ENCODE data around the gene PREPL.

The PREPL gene
- 14.4 to 80.8 (median 43.4) reads per million in 17 experiments for total RNA-seq

DNA sequence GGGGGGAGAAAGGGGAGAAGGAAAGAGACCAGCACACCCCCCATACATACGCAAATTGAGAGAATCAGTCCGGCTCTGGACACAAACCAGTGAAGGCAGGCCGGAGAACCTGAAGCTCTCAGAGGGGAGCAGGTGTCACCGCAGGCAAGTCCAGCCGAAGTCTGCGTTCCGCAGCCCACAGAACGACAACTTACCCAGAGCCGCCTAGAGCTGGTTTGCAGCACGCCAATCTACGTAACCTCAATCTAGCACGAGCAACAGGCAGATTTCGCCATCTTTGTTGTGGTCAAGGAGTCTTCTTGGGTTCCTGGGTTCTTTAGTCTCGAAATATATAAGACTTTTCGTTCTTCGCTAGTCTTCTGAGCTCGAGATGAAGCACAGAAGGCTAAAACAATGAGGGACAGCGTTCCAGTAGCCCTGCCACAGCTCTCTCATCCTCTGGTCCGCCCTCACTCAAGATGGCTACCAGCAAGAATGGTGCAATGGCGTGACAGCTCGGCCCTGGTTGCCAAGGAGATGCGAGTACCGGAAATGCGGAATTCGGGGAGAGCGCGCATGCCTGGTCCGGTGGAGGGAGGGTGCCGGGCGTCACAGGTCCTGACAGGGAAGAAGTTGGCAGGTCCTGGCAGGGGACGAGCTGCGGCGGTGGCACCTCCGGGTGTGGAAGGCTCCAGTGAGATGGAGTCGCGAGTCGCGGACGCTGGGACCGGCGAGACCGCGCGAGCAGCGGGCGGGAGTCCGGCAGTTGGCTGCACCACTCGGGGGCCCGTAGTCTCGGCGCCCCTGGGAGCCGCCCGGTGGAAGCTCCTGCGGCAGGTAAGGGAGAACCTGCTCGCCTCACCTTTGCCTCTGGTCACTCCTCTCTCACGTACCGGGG is at the start of gene PREPL, which contains the start of gene CAMKMT:
PREPL (minus strand) TSS at position 165 of the 877 bp plus-strand sequence. CDS start 15,152 bp downstream, outside the sequence.
CAMKMT (plus strand) TSS at position 618 of the 877 bp plus-strand sequence.
- DNase-seq = peak; percentile 98 to 99 (median 98)

GRCh38 chr2:44398243-44398897 is 37.1 kb upstream of the PREPL start:
- no peak for DNase-seq

GRCh38 chr2:44397447-44398175 is 36.3 kb upstream of the PREPL start:
- DNase-seq = no peak

DNA sequence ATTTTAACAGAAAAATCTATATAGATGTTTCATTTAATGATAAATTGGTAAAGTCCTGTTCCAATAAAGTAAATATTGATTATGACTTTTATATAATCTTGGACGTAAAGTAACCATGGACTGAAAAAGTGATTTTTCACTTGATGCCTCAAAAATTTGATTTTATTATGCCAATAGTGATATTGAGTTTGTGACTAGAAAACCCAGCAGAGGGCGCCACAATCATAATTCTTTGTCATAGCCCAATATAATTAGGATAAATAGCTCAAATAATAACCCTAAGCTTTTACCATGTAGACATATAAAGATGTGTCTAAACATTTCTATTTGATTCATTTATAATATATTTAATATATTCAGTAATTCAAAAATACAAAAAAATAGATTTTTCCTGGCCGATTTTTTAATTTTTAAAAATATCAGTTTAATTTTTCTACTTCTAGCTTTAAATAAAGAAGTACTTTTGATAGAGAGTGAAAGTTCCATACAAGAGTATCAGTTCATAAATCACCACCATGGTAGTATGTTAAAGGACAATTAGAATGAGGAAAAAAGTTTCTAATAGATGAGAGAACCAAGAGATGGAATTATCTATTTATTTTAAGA is 31.1 kb upstream of the PREPL start:
- DNase-seq = peak; percentile 59 to 75 (median 68)

DNA sequence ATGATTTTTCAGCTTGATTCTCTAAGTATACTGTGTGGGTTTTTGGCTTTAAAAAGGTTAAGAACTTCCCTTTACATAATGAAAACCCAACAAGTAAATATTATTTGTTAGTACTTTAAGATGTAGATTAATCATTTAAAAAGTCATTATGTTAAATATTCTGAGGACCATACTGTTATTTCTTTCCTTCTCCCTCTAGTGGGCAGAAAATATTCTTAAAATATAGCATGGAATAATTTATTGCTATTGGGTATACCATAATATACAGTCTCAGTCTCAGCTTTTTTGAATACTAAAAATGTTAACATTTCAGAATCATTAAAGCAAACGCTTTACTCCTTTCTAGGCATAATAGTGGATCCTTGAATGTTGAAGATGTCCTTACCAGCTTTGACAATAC is 28.6 kb upstream of the PREPL start:
- peak in 1 of 4 experiments; percentile 13 for DNase-seq

GRCh38 chr2:44388877-44389276 is 27.6 kb upstream of the PREPL start:
- DNase-seq = no peak

GRCh38 chr2:44385226-44385625 is 23.9 kb upstream of the PREPL start:
- DNase-seq = peak in 2 of 4 experiments; percentile 28 to 47

DNA sequence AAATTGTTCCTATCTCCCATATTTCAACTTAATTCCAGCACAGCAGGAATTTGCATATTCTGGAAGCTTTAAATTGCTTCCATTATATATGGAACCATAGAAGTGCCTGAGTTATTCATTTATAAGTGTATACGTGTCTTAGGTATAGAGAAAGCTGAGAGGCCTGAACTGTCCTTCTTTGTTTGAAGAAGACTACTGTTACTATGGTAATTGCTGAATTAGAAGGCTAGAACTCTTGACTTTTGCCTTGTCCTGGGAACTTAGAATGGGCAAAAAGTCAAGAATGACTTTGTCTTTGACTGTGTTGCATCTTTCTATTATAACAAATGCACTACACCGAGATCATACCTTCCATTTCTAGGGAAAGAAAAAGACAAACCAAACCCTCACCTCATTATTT is 16.2 kb upstream of the PREPL start:
- DNase-seq = no peak

DNA sequence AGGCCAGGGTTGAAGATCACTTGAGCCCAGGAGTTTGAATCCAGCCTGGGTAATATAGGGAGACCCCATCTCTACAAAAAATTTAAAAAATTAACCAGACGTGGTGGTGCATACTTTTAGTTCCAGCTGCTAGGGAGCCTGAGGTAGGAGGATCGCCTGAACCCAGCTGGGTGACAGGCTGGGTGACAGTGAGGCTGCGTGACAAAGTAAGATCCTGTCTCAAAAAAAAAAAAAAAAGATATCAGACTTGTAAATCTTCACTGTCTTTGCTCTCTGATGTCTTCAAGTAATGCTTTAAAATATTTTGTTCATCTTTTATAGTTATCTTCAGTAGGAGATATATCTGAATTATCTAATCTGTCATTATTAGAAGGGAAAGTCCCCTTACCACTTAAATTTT is 11.0 kb upstream of the PREPL start:
- DNase-seq = no peak

DNA sequence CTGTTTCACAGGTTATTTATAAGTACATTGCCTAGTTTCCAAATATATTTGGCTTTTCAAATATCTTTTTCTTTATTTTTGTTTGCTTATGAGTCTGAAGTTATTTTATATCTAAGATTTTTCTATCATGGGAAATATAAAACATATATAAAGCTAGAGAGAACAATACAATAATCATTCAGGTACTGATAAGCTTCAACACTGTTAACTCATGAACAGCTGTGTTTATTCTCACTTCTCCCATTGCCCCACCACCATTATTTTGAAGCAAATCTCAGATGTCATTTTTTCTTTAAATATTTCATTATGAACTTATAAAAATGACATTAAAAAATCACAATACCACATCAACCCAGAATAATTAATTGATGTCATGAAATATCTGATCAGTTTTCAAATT is 10.2 kb upstream of the PREPL start:
- no peak for DNase-seq

- no peak for DNase-seq
These were observed 8.1 kb upstream of the PREPL start for GRCh38 chr2:44369392-44369791.

GRCh38 chr2:44367591-44367990 is 6.3 kb upstream of the PREPL start:
- DNase-seq = no peak

DNA sequence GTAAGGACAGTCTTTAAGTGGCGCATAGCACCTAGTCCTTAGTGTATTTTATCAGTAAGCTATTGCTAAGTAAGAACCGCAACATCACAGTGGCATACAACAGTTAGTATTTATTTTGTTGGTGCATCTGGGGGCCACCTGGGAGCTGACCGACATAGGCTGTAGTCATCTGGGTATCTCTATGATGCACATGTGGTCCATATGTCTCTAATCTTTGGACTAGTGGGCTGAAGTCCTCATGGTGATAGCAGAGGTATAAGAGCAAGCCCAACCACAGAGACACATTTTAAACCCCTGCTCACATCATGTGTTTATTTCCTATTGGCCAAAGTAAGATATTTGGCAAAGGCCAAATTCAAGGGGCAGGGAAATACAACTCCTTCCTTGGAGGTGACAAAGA is 3.3 kb upstream of the PREPL start:
- DNase-seq = no peak

DNA sequence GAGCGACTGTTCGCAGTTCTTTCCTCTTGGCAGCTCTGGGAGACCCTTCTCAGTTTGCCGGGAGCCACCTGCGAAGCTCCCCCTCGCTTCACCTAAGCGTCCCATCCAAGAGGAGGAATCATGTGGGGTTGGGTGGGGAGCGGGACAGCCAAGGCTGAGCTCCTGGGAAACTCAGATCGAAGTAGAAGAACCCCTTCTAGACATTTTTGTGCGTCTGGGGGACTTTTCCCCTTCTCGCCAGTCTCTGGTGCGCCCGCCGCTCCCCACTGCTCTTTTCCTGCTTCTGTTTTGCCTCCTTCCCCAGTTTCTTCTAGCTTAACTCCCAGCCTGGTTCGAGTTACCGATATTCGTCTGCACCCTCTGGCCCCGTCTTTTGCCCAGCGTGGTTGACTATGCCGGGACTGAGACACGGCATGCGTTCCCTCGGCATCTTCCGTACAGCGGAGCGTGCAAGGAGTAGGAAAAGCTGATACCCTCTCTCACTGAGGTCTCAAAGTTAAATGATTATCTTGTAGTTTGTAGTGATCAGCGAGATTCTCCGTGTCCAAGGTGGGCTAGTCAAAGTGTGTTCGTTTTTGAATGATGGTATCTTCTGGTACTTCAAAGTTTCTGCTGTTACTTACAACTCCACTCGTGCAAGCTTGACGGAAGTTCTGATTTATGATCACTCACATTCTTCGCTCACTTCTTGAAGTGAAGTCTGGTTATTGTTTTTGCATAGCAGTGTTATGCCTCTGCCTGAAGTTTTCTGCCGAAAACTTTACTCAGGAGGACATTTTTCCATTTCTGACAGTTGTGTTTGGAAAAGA is 1.1 kb upstream of the PREPL start:
- peak; percentile 31 to 54 (median 40) for DNase-seq

- DNase-seq = peak in 3 of 4 experiments; percentile 16 to 31 (median 30)
These were observed 455 bp downstream of the PREPL start for GRCh38 chr2:44360749-44361329.

DNA sequence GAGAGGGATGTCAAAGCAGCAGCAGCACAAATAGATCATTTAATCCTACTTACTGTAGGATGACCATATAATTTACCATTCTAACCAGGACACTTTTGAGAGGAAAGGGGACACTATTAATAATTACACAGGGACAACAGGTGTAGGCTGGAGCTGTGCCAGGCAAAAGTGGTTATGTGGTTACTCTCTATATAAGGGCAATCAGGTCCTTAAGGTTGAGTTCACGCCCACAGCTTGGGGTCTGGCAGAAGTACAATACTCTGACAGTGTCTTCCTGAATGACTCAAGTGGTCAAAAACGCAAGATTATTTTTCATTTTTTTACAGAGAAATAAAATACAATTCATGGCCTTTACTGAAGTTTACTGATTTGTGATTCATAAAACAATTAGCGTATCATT is 2.8 kb downstream of the PREPL start:
- DNase-seq = peak; percentile 10 to 24 (median 16)

GRCh38 chr2:44354761-44355160 is 6.5 kb downstream of the PREPL start:
- DNase-seq = no peak

DNA sequence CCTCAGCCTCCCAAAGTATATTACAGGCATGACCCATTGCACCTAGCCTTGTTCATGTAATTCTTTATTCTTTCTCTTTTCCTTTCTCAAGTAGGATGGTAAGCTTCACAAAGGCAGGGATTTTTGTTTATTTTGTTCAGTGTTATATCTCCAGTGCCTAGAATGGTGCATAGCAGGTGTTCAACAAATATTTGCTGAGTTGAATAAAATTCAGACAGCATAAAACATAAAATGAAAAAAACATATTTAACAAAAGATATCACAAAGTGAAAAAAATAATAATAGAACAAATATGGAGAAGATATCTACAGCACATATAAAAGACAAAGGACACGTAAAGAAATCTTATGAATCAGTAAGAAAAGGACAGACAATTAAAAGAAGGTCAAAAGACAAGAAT is 8.8 kb downstream of the PREPL start:
- no peak for DNase-seq

- DNase-seq = no peak
These were observed 9.6 kb downstream of the PREPL start for GRCh38 chr2:44351676-44352075.

GRCh38 chr2:44351088-44351487 is 10.2 kb downstream of the PREPL start:
- no peak for DNase-seq

- DNase-seq = no peak
These were observed 11.8 kb downstream of the PREPL start for GRCh38 chr2:44349506-44349905.
